BJ (cell line): ENCODE results near the gene C22orf23. TPM values are rescaled to one million over a fixed set of nuclear protein-coding genes. Genes with fewer than 3 reads are reported as not detected.

ENCODE experiments used
- CTCF ChIA-PET: fragments of 350-600 bp; formaldehyde crosslinking; extraction: SDS; loops from one replicate; lab custom pipeline; 2021; ENCODE audit warnings: antibody characterized with exemption, inconsistent platforms; lab: Yijun Ruan, JAX
- POLR2A ChIA-PET: fragments of 300-600 bp; sonication (Branson Sonifier 250); formaldehyde crosslinking; extraction: SDS; loops from one replicate; lab custom pipeline; 2021; ENCODE audit warnings: antibody characterized with exemption; lab: Charles Lee
- DNase-seq: peaks from one replicate; pipeline ENCODE4 v3.0.0-alpha.2; 2011; ENCODE audit warnings: low read depth
- H3K27me3 ChIP-seq: 2 replicates; pipeline ENCODE4 v1.6.0; 2011; ENCODE audit warnings: low read length; ENCODE audit not compliant: control insufficient read depth, insufficient read depth
- H3K36me3 ChIP-seq: 2 replicates; pipeline ENCODE4 v1.5.1; 2011; ENCODE audit warnings: low read length; ENCODE audit not compliant: control insufficient read depth, insufficient read depth
- H3K4me3 ChIP-seq: 2 replicates; pipeline ENCODE4 v1.5.1; 2011; ENCODE audit warnings: low read depth, mild to moderate bottlenecking, control low read depth, low read length
- CTCF ChIP-seq: IDR thresholded peaks from 2 replicates; pipeline ENCODE4 v1.5.1; 2011; ENCODE audit warnings: low read depth, mild to moderate bottlenecking, control low read depth, inconsistent platforms, low read length, moderate library complexity; ENCODE audit not compliant: insufficient read depth
- polyA plus RNA-seq: library from polyadenylated mRNA; depleted of rRNA; stranded (reverse); fragments of >200 nt; gene quantifications from 2 replicates; pipeline ENCODE4 v1.2.3, GENCODE V29; 2011

The C22orf23 gene
- polyA plus RNA-seq, 1 experiment: 0.38 TPM

DNA sequence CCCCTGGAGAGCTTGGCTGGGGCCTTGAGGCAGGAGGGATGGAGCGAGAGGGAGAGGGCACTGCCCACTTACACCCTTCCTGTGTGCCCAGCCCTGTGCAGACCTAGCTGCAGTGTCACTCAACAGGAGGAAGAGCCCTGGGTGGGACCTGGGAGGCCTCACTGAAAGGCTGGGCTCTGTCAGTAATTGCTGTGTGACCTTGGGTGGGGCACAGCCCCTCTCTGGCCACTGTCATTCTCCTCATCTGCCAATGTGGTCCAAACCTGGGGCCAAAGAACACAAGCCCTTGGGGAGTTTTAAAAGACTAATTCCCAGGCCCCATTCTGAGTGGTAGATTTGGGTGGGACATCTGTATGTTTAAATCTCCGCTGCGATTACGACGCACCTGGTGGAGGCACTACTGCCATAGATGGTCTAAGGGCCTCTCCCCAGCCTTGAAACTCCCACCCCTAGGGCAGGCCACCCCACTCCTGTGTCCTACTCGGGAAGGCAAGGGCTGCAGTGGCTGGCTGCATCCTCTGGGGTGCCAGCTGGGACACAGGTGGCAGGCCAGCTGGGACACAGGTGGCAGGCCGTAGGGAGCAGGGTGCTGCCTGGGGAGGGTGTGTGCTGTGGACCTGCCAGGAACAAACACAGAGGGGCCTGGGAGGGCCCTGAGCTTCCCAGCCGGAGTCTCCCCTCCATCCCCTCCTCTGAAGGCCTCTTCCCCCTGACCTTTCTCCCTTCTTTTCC, 43.3 kb upstream of the C22orf23 start:
- Histone ChIP-seq H3K27me3 (peaks cover under 1% of the 10 kb centered on the region; the same call in 1 of the 2 replicates), H3K4me3 (no peak overlapping the region), H3K36me3 (no peaks in the 10 kb centered on the region)
- ChIA-PET POLR2A (no interaction called here), CTCF (no interaction called here)
- no peak for DNase-seq
- no peak for TF ChIP-seq CTCF

- Histone ChIP-seq H3K4me3 (no peak overlapping the region), H3K36me3 (no peaks in the 10 kb centered on the region), H3K27me3 (peaks cover 1% of the 10 kb centered on the region; the same call in 1 of the 2 replicates)
- ChIA-PET CTCF (interaction anchor here (1.4 kb wide), 1 partner anchor 13 kb away, joined by 3 read pairs; no protein-coding TSS in a partner anchor), POLR2A (no interaction called here)
- TF ChIP-seq CTCF: no peak
- no peak for DNase-seq
These were observed 42.7 kb upstream of the C22orf23 start for GRCh38 chr22:37996079-37996478.

DNA sequence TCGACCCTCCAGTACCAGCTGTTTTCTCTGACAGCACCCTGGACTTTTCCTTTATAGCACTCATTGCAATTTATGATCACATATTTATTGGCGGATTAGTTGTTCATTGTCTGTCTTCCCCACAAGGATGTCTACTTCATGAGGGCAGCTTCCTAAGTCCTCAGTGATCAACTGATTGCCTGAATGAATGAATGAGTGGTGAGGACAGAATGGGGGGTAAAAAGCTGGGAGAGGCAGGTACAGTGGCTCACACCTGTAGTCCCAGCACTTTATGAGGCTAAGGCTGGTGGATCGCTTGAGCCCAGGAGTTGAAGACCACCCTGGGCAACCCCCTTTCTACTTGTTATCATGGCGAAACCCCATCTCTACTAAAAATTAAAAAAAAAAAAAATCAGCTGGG, 42.1 kb upstream of the C22orf23 start:
- Histone ChIP-seq H3K4me3 (no peak overlapping the region), H3K36me3 (no peaks in the 10 kb centered on the region), H3K27me3 (peaks cover 1% of the 10 kb centered on the region; the same call in 1 of the 2 replicates)
- TF ChIP-seq CTCF: no peak
- no peak for DNase-seq
- ChIA-PET POLR2A (no interaction called here), CTCF (interaction anchor here (0.8 to 1.4 kb wide), 2 partner anchors 12 to 13 kb away, joined by 3 read pairs; no protein-coding TSS in a partner anchor)

DNA sequence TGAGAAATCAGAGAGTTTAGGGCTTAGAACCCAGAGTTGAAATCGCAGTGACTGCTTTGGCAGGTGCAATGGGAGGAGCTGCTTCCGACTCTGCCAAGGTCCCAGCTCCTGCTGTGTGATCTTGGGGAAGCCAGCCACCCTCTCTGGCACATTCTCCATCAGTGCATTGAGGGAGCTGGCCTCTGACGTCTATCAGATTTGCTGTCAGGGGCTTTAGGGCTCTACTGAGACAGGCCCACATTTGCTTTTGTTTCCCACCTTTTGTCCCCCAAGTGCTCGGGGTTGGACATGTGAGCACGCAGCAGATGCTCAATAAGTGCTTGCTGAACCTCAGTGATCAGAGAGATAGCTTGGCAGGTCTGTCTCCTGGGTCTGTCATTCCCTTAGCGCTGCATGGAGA, 41.6 kb upstream of the C22orf23 start:
- TF ChIP-seq CTCF: no peak
- ChIA-PET CTCF (interaction anchor here (0.8 to 1.4 kb wide), 2 partner anchors 11 to 13 kb away, joined by 3 read pairs; no protein-coding TSS in a partner anchor), POLR2A (no interaction called here)
- no peak for DNase-seq
- Histone ChIP-seq H3K4me3 (no peak overlapping the region), H3K27me3 (peaks cover 1% of the 10 kb centered on the region; the same call in 1 of the 2 replicates), H3K36me3 (no peaks in the 10 kb centered on the region)

DNA sequence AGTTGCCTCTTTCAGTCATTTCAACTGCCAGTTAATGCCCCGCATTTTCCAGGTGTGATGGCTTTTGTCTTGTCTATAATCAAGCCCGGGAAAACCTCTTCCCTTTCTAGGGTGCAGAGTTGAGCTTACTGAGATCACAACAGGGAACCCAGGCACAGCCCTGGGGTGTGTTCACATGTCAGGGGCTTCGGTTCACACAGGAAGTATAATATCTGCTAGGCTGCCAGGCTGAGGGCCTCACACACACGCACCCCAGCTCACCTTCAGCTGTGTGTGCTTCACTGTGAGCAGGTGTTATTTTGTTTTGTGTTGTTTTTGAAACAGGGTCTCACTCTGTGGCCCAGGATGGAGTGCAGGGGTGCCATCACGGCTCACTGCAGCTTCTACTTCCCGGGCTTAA, 40.6 kb upstream of the C22orf23 start:
- Histone ChIP-seq H3K36me3 (no peaks in the 10 kb centered on the region), H3K27me3 (peaks cover 1% of the 10 kb centered on the region; the same call in 1 of the 2 replicates), H3K4me3 (no peak overlapping the region)
- CTCF ChIA-PET: no interaction called here
- TF ChIP-seq CTCF: no peak
- DNase-seq: no peak
- POLR2A ChIA-PET: no interaction called here
